Astrocyte of the hippocampus (primary cell): ENCODE data around the gene B4GALNT4.
A peak's percentile ranks its signal among the peaks of the same experiment; 100 is the strongest.
"Not testable (repeated sequence)": the region's sequence is repeated elsewhere in the genome, so short reads cannot be mapped to it uniquely, and the experiment has no call there.

ENCODE experiments used
- DNase-seq: peaks from one replicate; pipeline ENCODE4 v3.0.0; 2011; ENCODE audit warnings: low read depth, low spot score

B4GALNT4 gene

GRCh38 chr11:373716-374551 is 4.6 kb downstream of the B4GALNT4 start:
- peak; percentile 44 for DNase-seq

GRCh38 chr11:375065-376025 is 6.0 kb downstream of the B4GALNT4 start:
- no peak for DNase-seq

- DNase-seq, result no peak
Observed at GRCh38 chr11:376531-377173, 7.4 kb downstream of the B4GALNT4 start.

- DNase-seq, result no peak
Observed at GRCh38 chr11:377174-377865, 8.0 kb downstream of the B4GALNT4 start.

- DNase-seq, result no peak
Observed at GRCh38 chr11:377883-378500, 8.7 kb downstream of the B4GALNT4 start.

- DNase-seq, result no peak
Observed at GRCh38 chr11:379205-380094, 10.2 kb downstream of the B4GALNT4 start.

- no peak for DNase-seq
Observed at GRCh38 chr11:380095-380480, 10.8 kb downstream of the B4GALNT4 start.

GRCh38 chr11:380491-380890 is 11.2 kb downstream of the B4GALNT4 start:
- DNase-seq, result no peak

GRCh38 chr11:380996-381395 is 11.7 kb downstream of the B4GALNT4 start:
- no peak for DNase-seq

- DNase-seq, result no peak
Observed at GRCh38 chr11:381501-382072, 12.3 kb downstream of the B4GALNT4 start.

- no peak for DNase-seq
Observed at GRCh38 chr11:382081-382629, 12.9 kb downstream of the B4GALNT4 start.

GRCh38 chr11:383431-383830 is 14.1 kb downstream of the B4GALNT4 start:
- DNase-seq, result no peak

- no peak for DNase-seq
Observed at GRCh38 chr11:384511-384910, 15.2 kb downstream of the B4GALNT4 start.

- DNase-seq, result no peak
Observed at GRCh38 chr11:385594-386351, 16.5 kb downstream of the B4GALNT4 start.

GRCh38 chr11:386483-386882 is 17.2 kb downstream of the B4GALNT4 start:
- no peak for DNase-seq

- no peak for DNase-seq
Observed at GRCh38 chr11:387193-387793, 18.0 kb downstream of the B4GALNT4 start.

- DNase-seq, result not testable (repeated sequence)
Observed at GRCh38 chr11:389369-389768, 20.1 kb downstream of the B4GALNT4 start.

GRCh38 chr11:390175-390574 is 20.9 kb downstream of the B4GALNT4 start:
- DNase-seq, result no peak
